Measurements from ENCODE around the gene ARHGAP42.

- TF ChIP-seq CTCF (IDR thresholded peaks at IDR 0.05; ENCODE audit: low read depth, low read length, poor library complexity, severe bottlenecking) = no peak
- no peak for TF ChIP-seq EZH2phosphoT487 (IDR thresholded peaks at IDR 0.05; ENCODE audit: borderline replicate concordance, low read length)
These were observed 162.8 kb downstream of the ARHGAP42 start for GRCh38 chr11:100849901-100850235.
